Skin epidermis (tissue), 12 donors: ENCODE measurements around the gene LIPC.
"Not testable (repeated sequence)": the region's sequence is repeated elsewhere in the genome, so short reads cannot be mapped to it uniquely, and the experiment has no call there.

Experiments used
- H3K27ac ChIP-seq, 21 experiments: fragments of 200-600 bp; sonication (generic) in 11 of 21; one replicate each; pipeline ENCODE4 v1.5.0; 2020; ENCODE audit warnings: mild to moderate bottlenecking in 3 of 21, inconsistent platforms in 2 of 21, moderate library complexity in 2 of 21
- H3K4me3 ChIP-seq, 7 experiments: fragments of 200-600 bp; sonication (generic) in 2 of 7; one replicate each; pipeline ENCODE4 v1.5.0; 2020; ENCODE audit warnings: inconsistent platforms in 2 of 7, mild to moderate bottlenecking in 2 of 7, moderate library complexity in 1 of 7

Gene LIPC

GRCh38 chr15:58585693-58586443 lies 154.1 kb downstream of the LIPC start:
- no peak overlapping the region for H3K4me3 ChIP-seq
- H3K27ac ChIP-seq, result no peak overlapping the region

GRCh38 chr15:58587486-58587885 lies 155.7 kb downstream of the LIPC start:
- no peak overlapping the region for H3K27ac ChIP-seq
- H3K4me3 ChIP-seq, result no peak overlapping the region

- H3K27ac ChIP-seq, result no peak overlapping the region
- H3K4me3 ChIP-seq, result no peak overlapping the region
These were observed 156.3 kb downstream of the LIPC start for GRCh38 chr15:58588096-58588495.

- Histone ChIP-seq H3K4me3 (no peak overlapping the region), H3K27ac (no peak overlapping the region)
These were observed 157.3 kb downstream of the LIPC start for GRCh38 chr15:58589047-58589446.

- no peak overlapping the region for H3K4me3 ChIP-seq
- H3K27ac ChIP-seq, result no peak overlapping the region
These were observed 158.4 kb downstream of the LIPC start for GRCh38 chr15:58590236-58590635.

- Histone ChIP-seq H3K27ac (no peak overlapping the region), H3K4me3 (no peak overlapping the region)
These were observed 159.1 kb downstream of the LIPC start for GRCh38 chr15:58590926-58591325.

- no peak overlapping the region for H3K4me3 ChIP-seq
- peak overlapping the region in 1 of 21 experiments; percentile 14 for H3K27ac ChIP-seq
These were observed 162.1 kb downstream of the LIPC start for GRCh38 chr15:58593870-58594269.

GRCh38 chr15:58594898-58595297 lies 163.1 kb downstream of the LIPC start:
- Histone ChIP-seq H3K27ac (no peak overlapping the region), H3K4me3 (no peak overlapping the region)

- Histone ChIP-seq H3K27ac (no peak overlapping the region), H3K4me3 (no peak overlapping the region)
These were observed 163.9 kb downstream of the LIPC start for GRCh38 chr15:58595516-58596263.

GRCh38 chr15:58597943-58598828 lies 166.4 kb downstream of the LIPC start:
- Histone ChIP-seq H3K27ac (peak overlapping the region in 1 of 21 experiments; percentile 42), H3K4me3 (no peak overlapping the region)

GRCh38 chr15:58598829-58599210 lies 167.0 kb downstream of the LIPC start:
- H3K4me3 ChIP-seq, result no peak overlapping the region
- peak overlapping the region in 1 of 21 experiments; percentile 42 for H3K27ac ChIP-seq

- no peak overlapping the region for H3K27ac ChIP-seq
- no peak overlapping the region for H3K4me3 ChIP-seq
These were observed 171.0 kb downstream of the LIPC start for GRCh38 chr15:58602823-58603222.

GRCh38 chr15:58603927-58604326 lies 172.1 kb downstream of the LIPC start:
- H3K4me3 ChIP-seq, result not testable (repeated sequence)
- H3K27ac ChIP-seq, result peak overlapping the region in 3 of 21 experiments; percentile 15 to 53 (median 26)

- Histone ChIP-seq H3K27ac (peak overlapping the region in 2 of 21 experiments; percentile 26 to 53), H3K4me3 (no peak overlapping the region)
These were observed 172.7 kb downstream of the LIPC start for GRCh38 chr15:58604455-58604923.

- no peak overlapping the region for H3K4me3 ChIP-seq
- H3K27ac ChIP-seq, result no peak overlapping the region
These were observed 174.2 kb downstream of the LIPC start for GRCh38 chr15:58605931-58606530.

GRCh38 chr15:58606577-58607080 lies 174.8 kb downstream of the LIPC start:
- Histone ChIP-seq H3K4me3 (no peak overlapping the region), H3K27ac (no peak overlapping the region)

- Histone ChIP-seq H3K4me3 (no peak overlapping the region), H3K27ac (peak overlapping the region in 3 of 21 experiments; percentile 8 to 59 (median 47))
These were observed 176.4 kb downstream of the LIPC start for GRCh38 chr15:58608129-58608590.

- Histone ChIP-seq H3K27ac (peak overlapping the region in 2 of 21 experiments; percentile 47 to 59), H3K4me3 (no peak overlapping the region)
These were observed 176.9 kb downstream of the LIPC start for GRCh38 chr15:58608711-58609110.
